GM21423 (cell line): Measurements from ENCODE around the gene GCLC.
"Not testable (repeated sequence)": the region's sequence is repeated elsewhere in the genome, so short reads cannot be mapped to it uniquely, and the experiment has no call there.

Source experiments
- ATAC-seq: cut with Tn5 transposase; IDR thresholded peaks from one replicate; pipeline ENCODE4 v1.9.1; 2021; ENCODE audit warnings: mild to moderate bottlenecking, moderate library complexity; ENCODE audit not compliant: unreplicated experiment

Gene GCLC

DNA sequence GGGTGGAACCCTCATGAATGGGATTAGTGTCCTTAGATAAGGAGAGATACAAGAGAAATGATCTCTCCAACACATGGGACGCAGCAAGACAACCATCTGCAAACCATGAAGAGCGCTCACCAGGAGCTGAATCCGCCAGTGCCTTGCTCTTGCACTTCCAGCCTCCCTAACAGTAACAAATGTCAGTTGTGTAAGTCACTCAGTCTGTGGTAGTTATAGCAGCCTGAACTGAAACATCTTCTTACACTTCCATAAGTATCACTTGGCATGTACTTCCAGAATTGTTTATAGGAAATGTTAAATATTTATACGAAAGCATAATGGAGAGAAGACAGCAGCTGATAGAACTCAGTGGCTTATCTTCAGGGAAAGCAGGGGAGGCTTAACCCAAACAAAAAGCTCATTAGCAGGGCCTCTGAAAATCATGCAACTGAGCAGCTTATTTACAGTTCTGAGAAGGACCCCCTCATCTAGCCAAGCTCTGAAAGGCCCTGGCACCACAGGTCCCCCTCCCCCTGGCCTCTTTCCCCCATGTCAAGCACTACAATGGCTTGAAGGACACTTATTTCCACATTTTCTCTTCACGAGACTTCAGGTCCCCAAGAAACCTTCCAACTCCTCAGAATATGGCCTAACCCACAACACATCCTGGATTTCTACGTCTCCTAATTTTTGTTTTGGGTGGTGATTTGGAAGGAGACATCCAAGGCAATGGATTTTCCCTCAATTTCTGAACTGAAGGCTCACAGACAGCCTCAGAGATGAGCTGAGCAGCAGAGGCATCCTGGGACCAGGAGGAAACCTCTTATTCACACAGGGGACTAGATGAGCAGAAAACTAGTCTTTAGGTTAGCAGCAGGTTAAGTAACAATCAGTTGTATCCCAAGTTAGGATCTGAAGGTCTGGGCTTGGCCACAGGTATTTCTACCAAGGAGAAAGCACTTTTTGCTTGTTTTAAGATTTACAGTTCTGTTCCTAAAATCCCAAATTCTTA, 49.1 kb downstream of the GCLC start:
- ATAC-seq = no peak

DNA sequence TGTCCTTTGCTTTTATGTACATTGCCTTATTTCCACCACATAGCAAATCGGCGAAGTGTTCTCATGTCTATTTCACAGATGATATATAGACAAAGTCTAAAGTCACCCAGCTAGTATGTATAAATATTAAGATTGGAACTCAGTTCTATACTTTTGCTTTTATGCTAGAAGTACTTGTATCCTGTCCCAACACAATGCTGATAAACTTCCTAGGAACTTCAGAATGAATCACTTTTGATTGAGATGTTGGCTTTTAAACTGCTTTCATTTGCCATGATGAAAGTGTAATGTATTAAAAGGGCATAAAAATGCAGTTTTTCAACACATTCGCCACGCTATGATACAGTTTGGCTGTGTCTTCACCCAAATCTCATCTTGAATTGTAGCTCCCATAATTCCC, 50.8 kb downstream of the GCLC start:
- ATAC-seq = no peak

DNA sequence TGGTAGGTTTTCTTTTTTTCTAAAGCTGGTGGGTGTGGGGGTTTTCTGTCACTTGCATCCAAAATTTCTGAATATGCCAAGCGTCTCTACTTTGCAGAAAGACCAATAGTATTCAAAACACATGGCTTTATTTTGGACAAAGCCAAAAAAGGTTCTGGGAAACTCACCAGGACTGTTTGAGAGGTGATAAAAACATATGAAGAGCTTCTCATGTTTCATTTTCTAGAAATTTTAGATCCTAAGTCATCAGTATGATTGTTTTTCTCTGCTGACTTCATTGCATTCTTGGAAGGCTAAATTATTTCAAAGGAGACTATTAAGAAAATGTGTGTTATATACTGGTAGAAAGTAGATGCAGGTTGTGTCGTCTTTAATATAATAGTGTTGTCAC, 51.3 kb downstream of the GCLC start:
- no peak for ATAC-seq

DNA sequence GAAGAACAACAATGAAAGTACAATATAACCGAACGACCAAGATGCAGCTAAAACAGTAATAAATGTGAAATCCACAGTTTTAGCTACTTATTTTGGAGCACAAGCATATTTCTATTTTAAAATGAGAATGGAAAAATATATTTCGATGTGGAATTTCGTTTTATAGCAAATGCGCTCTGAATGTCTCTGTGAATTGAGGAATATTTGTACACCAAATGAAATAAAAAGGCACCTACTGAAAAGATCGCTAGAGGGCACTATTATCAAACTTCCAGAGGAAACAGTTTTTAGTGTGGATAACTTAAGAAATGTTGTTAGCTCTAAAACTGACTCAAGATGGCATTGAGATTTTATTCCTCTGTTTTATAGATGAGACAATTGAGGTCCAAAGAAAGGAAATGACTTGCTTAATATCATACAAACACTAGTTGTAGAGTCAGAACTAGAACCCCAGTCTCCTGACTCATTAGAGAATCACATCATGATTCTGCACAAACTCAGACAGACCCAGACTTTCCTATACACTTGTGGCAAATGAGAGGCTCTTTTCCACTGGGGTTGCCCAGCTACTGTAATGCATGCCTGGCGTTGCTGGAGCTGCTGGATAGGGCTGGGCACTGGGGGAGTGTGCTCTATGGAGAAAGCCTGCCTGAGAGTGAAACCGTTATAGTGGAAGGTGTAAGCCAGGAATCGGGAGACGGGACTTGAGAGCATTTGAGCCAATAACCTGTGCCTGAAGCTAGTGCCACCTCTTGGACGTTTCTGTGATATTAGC, 51.9 kb downstream of the GCLC start:
- no peak for ATAC-seq

DNA sequence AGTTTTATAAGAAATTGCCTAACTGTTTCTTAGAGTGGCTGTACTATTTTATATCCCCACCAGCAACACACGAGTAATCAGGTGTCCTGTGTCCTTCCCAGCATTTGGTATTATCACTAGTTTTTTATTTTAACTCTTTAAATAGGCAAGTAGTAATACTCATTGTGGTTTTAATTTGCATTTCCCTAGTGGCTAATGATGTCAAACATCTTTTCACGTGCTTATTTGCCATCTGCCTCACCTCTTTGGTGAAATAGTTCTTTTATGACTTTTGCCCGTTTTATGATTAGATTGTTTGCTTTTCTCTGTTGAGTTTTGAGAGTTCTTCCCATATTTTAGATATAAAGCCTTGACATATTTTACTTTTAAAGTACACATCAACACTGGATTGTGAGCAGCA, 57.8 kb downstream of the GCLC start:
- no peak for ATAC-seq

DNA sequence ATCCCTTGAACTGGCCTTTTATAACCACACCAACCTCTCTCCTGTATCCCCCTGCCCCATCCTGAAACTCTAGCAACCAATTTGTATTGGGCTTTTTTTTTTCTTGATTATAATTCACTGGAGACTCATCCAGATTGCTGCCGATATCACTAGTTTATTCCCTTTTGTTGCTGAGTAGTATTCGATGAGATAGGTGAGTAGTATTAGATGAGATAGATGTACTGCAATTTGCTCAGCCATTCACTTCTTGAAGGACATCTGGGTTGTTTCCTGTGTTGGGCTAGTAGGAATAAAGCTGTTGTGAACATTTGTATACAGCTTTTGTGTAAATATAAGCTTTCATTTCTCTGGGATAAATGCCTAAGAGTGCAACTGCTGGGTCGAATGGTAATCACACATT, 58.2 kb downstream of the GCLC start:
- ATAC-seq = no peak

DNA sequence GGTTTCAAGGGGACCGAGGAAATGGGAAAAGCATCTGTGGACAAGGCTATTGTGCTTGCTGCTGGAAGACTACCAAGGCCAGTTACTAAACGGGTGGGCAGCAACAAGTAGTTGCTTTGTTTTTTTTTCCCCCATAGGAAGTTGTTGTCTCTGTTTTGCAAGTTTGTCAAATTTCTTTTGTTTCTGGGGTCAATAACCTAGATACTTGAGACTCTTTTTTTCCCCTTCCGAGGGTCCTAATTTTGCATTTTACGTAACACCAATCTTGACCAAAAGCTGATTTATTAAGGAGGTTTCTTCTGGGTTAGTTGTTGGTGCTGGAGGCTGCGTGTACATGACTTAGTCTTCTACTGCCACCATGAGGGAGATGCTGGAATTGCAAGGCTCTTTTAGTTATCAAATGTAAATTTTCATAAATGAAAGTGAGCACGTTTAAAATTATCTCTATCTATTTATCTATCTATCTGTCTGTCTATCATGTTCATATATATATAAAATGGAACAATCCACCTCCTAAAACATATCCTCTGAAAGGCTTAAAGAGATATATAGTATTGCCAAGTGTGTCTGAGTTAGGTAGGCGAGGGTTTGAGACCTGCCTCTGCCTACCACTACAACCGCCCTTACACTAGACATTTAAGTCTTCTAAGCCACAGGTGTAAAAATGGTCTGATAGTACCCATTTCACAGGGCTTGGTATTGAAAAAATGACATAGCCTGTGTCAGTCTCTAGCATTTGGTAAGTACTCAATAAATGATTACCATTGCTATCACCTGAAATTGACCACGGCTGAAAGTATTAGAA, 60.2 kb downstream of the GCLC start:
- no peak for ATAC-seq

DNA sequence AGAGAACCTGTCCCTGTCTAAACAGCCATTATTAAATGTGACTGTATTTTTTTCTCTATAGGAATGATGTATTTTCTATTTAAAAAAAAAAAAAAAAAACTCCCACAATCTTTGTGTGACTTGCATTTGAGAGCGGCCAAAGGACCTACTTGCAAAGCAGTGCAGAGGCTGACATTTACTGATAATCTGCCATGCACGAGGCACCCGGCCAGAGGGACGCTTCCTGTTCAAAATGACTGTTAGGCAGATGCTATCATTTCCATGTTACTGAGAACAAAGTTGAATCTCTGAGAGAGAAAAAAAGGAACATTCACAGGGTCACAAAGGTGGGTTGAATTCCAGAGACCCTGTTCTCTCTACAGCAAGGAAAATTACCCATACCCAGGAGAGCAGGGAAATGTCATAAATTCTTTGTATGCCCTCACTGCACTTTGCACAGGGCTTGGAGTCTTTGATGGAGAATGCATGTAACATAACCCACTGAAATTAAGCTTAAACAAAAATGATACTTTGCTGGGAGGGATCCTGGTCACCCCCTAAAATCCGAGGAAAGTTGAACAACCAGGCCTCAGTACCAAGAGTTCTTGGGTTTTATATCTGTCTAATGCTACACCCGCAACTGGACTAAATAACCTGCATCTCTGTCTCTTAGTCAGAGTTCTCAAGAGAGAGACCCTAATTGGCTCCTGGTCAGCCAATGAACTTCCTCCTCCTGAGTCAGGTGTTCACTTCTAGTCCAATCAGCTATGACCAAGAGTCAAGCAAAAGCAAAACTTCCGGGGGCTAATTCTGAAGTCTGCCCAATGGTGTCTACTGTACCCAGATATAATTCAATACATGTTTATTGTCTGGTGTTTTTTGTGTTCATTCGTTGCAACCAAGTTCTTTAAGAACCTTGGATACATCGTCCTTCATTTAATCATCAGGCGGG, 61.2 kb downstream of the GCLC start:
- no peak for ATAC-seq

DNA sequence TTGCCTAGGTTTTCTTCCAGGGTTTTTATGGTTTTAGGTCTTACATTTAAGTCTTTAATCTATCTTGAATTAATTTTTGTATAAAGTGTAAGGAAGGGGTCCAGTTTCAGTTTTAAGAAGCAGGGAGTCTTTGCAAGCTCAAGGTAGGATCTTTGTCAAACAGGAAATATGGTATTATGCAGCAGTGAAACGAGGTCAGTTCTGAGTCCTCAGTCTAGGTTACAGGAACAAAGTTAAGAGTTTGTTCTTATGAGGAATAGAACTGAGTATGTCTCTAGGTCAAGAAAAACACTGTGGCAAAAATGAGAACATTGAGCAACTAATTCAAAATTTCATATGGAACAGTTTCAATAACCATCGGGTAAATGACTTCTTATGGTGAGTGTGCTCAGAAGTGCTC, 63.6 kb downstream of the GCLC start:
- no peak for ATAC-seq

DNA sequence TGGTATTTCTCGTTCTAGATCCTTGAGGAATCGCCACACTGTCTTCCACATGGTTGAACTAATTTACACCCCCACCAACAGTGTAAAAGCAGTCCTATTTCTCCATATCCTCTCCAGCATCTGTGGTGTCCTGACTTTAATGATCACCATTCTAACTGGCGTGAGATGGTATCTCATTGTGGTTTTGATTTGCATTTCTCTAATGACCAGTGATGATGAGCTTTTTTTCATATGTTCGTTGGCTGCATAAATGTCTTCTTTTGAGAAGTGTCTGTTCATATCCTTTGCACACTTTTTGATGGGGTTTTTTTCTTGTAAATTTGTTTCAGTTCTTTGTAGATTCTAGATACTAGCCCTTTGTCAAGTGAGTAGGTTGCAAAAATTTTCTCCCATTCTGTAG, 64.1 kb downstream of the GCLC start:
- not testable (repeated sequence) for ATAC-seq

DNA sequence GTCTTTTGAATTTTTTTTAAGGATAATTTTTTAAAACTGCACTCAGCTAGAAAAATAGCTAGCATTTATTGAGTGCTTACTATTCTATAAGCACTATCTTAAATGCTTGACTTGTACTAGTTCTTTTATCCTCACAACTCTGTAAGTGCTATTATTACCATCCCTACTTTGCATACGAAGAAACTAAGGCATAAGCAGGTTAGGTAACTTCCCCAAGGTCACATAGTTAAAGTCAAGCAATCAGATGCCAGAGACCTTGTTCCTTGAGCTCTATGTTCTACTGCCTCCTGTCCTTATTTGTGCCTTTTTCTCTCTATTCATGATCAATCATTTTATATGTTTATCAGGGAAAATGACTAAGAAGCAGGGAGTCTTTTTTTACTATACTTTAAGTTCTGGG, 65.0 kb downstream of the GCLC start:
- no peak for ATAC-seq

DNA sequence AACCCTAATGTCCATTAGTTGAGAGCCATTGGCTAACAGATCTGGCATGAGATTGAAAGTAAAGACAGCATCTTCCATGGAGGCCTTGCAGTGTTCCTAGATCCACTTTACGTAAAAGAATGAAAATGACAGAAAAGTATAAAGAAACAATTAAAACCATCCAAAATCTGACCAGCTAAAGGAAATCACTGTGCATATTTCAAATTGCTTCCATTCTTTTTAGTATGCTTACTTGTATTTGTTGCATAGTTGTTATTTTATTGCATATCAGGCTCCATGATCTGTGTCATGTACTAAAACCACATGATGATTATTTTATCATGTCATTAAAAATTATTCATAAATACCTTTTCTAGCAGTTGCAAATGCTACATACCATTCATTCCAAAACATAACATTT, 67.9 kb downstream of the GCLC start:
- no peak for ATAC-seq

DNA sequence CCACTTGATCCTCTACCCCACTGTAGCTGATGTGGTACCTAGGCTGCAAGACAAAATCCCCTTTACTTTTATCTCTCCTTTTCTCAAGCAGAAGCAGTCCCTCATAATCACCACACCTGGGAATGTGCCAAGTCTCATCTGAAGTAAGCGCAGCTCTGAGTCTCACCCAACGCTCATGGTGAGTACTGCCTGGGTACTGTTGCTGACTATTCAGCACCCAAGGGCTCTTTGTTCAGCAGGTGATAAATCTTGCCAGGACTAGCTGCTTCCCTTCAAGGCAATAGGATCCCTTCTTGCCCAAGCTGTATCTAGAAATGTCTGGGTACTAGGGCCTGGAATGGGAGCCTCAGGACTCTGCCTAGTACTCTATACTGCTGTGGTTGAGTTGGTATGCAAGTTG, 70.9 kb downstream of the GCLC start:
- ATAC-seq = no peak

DNA sequence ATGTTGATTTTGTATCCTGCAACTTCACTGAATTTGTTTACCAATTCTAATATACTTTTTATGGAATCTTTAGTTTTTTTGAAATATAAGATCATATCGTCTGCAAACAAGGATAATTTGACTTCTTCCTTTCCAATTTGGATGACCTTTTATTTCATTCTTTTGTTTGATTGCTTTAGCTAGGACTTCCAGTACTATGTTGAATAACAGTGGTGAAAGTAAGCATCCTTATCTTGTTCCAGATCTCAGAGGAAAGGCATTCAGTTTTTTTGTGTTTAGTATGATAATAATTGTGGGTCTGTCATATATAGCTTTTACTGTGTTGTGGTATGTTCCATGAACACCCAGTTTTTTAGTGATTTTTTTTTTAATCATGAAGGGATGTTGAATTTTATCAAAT, 75.7 kb downstream of the GCLC start:
- no peak for ATAC-seq

DNA sequence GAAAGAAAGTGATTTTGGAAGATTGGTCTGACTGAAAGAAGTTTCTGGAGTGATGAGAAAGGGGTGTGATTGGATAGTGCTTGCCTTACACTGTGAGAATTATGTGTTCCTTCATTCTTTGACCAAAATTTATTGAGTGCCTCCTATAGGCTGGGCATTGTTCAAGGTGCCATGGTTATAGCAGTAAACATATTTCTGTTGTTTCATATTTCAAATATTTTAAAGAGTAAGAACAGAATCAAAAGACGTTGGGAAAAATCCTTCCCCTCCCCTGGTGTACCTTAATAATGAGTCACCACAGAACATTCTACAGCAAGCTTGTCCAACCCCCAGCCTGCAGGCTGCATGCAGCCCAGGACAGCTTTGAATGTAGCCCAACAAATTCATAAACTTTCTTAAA, 78.6 kb downstream of the GCLC start:
- no peak for ATAC-seq

DNA sequence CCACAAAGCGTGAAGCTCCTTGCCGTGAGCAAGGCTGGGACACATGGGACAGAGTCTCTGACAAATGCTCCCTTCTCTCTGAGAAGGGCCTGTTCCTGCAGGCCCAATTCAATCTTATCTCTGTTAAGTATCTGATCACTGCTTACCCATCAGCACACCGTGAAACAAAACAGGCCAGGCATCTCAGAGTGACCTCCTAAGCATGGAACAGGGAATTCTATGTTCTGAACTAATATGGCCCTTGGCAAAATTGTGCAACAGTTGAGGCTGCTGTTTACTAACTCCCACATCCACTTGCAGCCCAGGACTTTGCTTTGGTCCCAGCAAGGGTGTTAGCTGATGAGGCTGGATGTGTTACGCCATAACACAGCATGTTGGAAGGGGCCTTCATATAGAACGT, 79.2 kb downstream of the GCLC start:
- ATAC-seq = no peak

DNA sequence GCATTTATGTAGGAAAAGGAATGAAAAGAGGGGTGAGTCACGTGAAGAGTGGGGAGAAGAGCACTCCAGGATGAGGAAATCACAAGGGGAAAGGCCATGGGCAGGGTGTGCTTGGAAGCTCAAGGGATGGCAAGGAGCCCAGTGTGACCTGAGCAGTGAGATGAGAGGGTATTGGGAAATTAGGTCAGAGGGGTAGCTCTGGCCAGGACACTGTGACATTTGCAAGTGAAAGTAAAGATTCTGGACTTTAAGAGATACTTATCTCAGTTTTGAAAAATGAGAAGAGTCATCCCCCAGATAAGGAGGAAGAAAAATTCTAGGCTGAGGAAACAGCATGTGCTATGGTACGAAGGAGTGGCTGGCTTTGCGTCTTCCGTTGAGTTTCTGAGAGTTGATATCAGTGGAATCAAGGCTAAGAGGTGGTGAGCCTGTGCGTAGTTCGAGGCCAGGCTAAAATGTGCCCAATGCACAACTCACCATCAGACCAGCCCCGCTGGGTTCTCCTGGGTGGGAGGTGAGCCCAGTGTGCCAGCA, 79.9 kb downstream of the GCLC start:
- ATAC-seq = no peak

DNA sequence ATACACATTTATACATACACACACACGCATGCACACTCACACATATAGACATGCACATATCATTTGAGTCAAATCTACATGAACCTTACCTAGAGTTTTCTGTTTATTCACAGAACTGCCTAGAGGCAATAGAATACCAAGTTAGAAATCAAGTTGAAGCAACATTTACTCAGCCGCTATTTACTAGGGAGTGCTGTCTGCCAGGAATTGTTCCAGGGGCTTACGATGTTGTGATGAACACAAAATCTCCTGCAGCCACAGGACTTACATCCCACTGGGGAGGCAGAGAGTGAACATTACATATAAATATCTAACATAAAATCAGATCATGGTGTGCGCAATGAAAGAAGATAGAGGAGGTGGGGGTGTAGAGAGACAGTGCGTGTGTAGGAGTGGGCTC, 80.4 kb downstream of the GCLC start:
- no peak for ATAC-seq

DNA sequence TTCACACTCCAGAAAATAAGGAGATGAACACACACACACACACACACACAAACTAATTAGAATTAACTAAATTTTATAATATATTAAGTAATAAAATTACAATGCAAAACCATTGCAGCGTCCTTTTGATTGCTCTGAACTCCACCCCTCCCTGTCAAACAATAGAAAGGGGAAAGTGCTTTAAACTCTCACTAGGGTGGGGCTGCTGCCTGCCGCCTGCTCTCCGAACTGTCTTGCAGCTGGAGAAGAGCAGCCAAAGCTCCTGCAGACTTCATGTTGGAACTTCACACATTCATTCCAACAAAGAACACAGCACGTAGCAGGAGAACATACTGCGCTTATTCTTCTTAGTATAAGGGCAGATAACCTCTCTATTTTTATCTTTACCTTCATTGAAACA, 83.2 kb downstream of the GCLC start:
- peak; percentile 39 for ATAC-seq
